Osteocyte (in vitro differentiated cells): ENCODE measurements around the gene FNDC3B. TPM values are rescaled to one million over a fixed set of nuclear protein-coding genes. Genes with fewer than 3 reads are reported as not detected.
A peak's percentile ranks its signal among the peaks of the same experiment; 100 is the strongest.

Experiments used
- DNase-seq: peaks from one replicate; pipeline ENCODE4 v3.0.0; 2021; ENCODE audit warnings: mixed read lengths; ENCODE audit not compliant: unreplicated experiment; ENCODE audit errors: extremely low spot score
- H3K27ac Mint-ChIP-seq: one replicate; pipeline ENCODE4 v1.8.0; 2021; ENCODE audit warnings: mild to moderate bottlenecking, mixed read lengths; ENCODE audit not compliant: unreplicated experiment
- H3K27me3 Mint-ChIP-seq: one replicate; pipeline ENCODE4 v1.8.0; 2021; ENCODE audit warnings: mixed read lengths; ENCODE audit not compliant: unreplicated experiment
- H3K36me3 Mint-ChIP-seq: one replicate; pipeline ENCODE4 v1.8.0; 2021; ENCODE audit warnings: mixed read lengths; ENCODE audit not compliant: unreplicated experiment
- H3K4me1 Mint-ChIP-seq: one replicate; pipeline ENCODE4 v1.8.0; 2021; ENCODE audit warnings: mixed read lengths; ENCODE audit not compliant: unreplicated experiment
- H3K4me3 Mint-ChIP-seq: one replicate; pipeline ENCODE4 v1.8.0; 2021; ENCODE audit warnings: mild to moderate bottlenecking, moderate library complexity, mixed read lengths; ENCODE audit not compliant: unreplicated experiment
- H3K9me3 Mint-ChIP-seq: one replicate; pipeline ENCODE4 v1.8.0; 2021; ENCODE audit warnings: mixed read lengths; ENCODE audit not compliant: unreplicated experiment
- CTCF ChIP-seq: fragments of 200-600 bp; sonication (generic); IDR thresholded peaks from 2 replicates; pipeline ENCODE4 v1.5.0; 2021; ENCODE audit warnings: antibody characterized with exemption, mild to moderate bottlenecking, moderate library complexity
- total RNA-seq: library from RNA; stranded (reverse); gene quantifications from 2 replicates; pipeline ENCODE4 v1.2.1, GENCODE V29; 2021

FNDC3B gene
- total RNA-seq, 1 donor from 2014 or later, result 240 TPM

- no peak for TF ChIP-seq CTCF
- Mint-ChIP-seq H3K4me1 (peaks cover 72% of the 10 kb centered on the region), H3K27me3 (no peaks in the 10 kb centered on the region), H3K4me3 (no peak overlapping the region), H3K36me3 (peaks cover 27% of the 10 kb centered on the region), H3K9me3 (no peaks in the 10 kb centered on the region), H3K27ac (peak overlapping the region; percentile 84)
- no peak for DNase-seq
These were observed 98.2 kb downstream of the FNDC3B start for GRCh38 chr3:172137287-172138192.

DNA sequence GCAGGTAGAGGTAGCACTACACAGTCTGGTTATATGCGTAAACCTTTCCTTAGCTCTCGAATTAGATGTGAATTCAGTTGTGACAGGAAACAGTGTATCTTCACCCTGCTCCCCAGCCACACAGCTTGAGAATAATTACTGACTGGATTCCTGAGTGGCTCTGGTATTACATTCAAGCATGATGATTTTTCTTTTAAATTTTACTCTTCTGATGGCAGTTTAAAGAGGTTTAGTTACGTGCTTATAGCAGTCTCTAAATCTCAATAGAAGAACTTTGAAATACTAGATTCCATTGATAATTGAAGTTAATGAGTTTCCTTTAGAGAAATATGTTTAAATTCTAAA lies 98.8 kb downstream of the FNDC3B start:
- Mint-ChIP-seq H3K27me3 (no peaks in the 10 kb centered on the region), H3K4me3 (no peak overlapping the region), H3K9me3 (no peaks in the 10 kb centered on the region)

GRCh38 chr3:172138792-172139507 lies 99.6 kb downstream of the FNDC3B start:
- peak overlapping the region; percentile 18 for H3K4me3 Mint-ChIP-seq

More for the DNA sequence above, 98.8 kb downstream of the FNDC3B start:
- Mint-ChIP-seq H3K27ac (peak overlapping the region; percentile 84), H3K36me3 (peaks cover 27% of the 10 kb centered on the region), H3K4me1 (peaks cover 77% of the 10 kb centered on the region)
- no peak for DNase-seq
- no peak for TF ChIP-seq CTCF

DNA sequence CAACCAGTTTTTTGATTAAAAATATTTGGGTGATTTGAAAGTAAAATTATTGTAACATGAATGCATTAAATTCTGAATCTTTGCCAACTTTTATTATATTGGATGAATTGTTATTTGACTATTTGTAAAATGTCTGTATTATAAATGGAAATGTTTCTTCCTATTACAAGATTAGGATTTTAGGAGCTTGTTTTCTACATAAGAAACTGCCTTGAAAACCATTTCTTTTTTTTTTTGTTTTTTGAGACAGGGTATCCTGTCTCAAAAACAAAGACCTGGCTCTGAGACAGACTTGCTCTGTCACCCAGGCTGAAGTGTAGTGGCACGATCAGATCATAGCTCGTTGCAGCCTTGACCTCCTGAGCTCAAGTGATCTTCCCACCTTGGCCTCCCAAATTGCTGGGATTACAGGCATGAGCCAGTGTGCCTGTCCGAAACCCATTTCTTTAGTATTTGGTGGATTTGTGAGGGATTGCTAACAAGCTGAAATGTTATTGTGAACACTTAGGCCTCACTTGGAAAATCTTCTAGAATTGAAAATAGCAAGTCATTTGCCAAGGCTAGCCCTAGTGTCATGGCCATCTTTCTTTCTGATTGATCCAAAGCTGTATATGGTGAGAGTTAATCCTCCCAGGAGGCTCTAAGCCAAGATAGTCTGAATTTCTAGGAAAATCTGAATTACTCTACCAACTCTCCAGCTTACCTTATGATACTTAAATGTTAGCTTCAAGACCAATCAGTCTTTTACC lies 100.3 kb downstream of the FNDC3B start:
- no peaks in the 10 kb centered on the region for H3K9me3 Mint-ChIP-seq
- peaks cover 71% of the 10 kb centered on the region for H3K4me1 Mint-ChIP-seq
- H3K27me3 Mint-ChIP-seq, result no peaks in the 10 kb centered on the region
- peak overlapping the region; percentile 35 for H3K4me3 Mint-ChIP-seq
- H3K36me3 Mint-ChIP-seq, result peaks cover 25% of the 10 kb centered on the region
- no peak for DNase-seq
- H3K27ac Mint-ChIP-seq, result peak overlapping the region; percentile 93
- TF ChIP-seq CTCF, result no peak

More at GRCh38 chr3:172138792-172139507, 99.6 kb downstream of the FNDC3B start:
- H3K9me3 Mint-ChIP-seq, result no peaks in the 10 kb centered on the region
- no peaks in the 10 kb centered on the region for H3K27me3 Mint-ChIP-seq
- TF ChIP-seq CTCF, result no peak
- H3K27ac Mint-ChIP-seq, result peak overlapping the region; percentile 89
- DNase-seq, result no peak
- peaks cover 75% of the 10 kb centered on the region for H3K4me1 Mint-ChIP-seq
- peaks cover 22% of the 10 kb centered on the region for H3K36me3 Mint-ChIP-seq
